CD4-positive, CD25-positive, alpha-beta regulatory T cell (primary cell): Measurements from ENCODE around the gene MAP6D1. TPM values are rescaled to one million over a fixed set of nuclear protein-coding genes. Genes with fewer than 3 reads are reported as not detected.

Experiments
- ATAC-seq, 2 donors: fragments of 150-1000 bp; cut with Tn5 transposase; one replicate each; pipeline ENCODE4 v1.10.0; 2021; ENCODE audit warnings: low read depth in 2 of 2, moderate number of reproducible peaks in 2 of 2, moderate library complexity in 1 of 2
- DNase-seq, 3 donors: peaks; one replicate each; pipeline versions ENCODE4 v3.0.0 to v3.0.0-alpha.2; 2012 to 2022; ENCODE audit warnings: mixed read lengths in 1 of 3
- H3K27ac ChIP-seq: one replicate; pipeline ENCODE4 v1.7.0; 2013; ENCODE audit warnings: mild to moderate bottlenecking, low read length; ENCODE audit not compliant: insufficient read depth, poor library complexity, severe bottlenecking
- H3K27me3 ChIP-seq: one replicate; pipeline ENCODE4 v1.7.0; 2013; ENCODE audit warnings: low read length; ENCODE audit not compliant: control insufficient read depth, insufficient read depth
- H3K36me3 ChIP-seq: one replicate; pipeline ENCODE4 v1.7.0; 2013; ENCODE audit warnings: mild to moderate bottlenecking, low read length, moderate library complexity; ENCODE audit not compliant: control insufficient read depth, insufficient read depth
- H3K4me1 ChIP-seq: 2 replicates; pipeline ENCODE4 v1.7.0; 2013; ENCODE audit warnings: mild to moderate bottlenecking, low read length; ENCODE audit not compliant: insufficient read depth, control insufficient read depth, poor library complexity, severe bottlenecking
- H3K4me3 ChIP-seq: one replicate; pipeline ENCODE4 v1.7.0; 2013; ENCODE audit warnings: low read depth, mild to moderate bottlenecking, low read length, moderate library complexity
- H3K9me3 ChIP-seq, 2 experiments: 1 replicate in 1 of 2; 2 replicates in 1 of 2; pipeline ENCODE4 v1.7.0; 2013; ENCODE audit warnings: low read length in 2 of 2, mild to moderate bottlenecking in 1 of 2, moderate library complexity in 1 of 2; ENCODE audit not compliant: control insufficient read depth in 2 of 2
- H3K27ac Mint-ChIP-seq, 3 donors: one replicate each; pipeline ENCODE4 v1.8.0; 2020 to 2022; ENCODE audit warnings: mild to moderate bottlenecking in 3 of 3, mixed read lengths in 3 of 3, moderate library complexity in 2 of 3
- H3K27me3 Mint-ChIP-seq: one replicate; pipeline ENCODE4 v1.8.0; 2022; ENCODE audit warnings: mild to moderate bottlenecking, mixed read lengths
- H3K36me3 Mint-ChIP-seq: one replicate; pipeline ENCODE4 v1.8.0; 2020; ENCODE audit warnings: mixed read lengths
- H3K4me1 Mint-ChIP-seq, 4 donors: one replicate each; pipeline ENCODE4 v1.8.0; 2020 to 2022; ENCODE audit warnings: mixed read lengths in 4 of 4, mild to moderate bottlenecking in 1 of 4
- H3K4me3 Mint-ChIP-seq, 4 donors: one replicate each; pipeline ENCODE4 v1.8.0; 2020 to 2022; ENCODE audit warnings: mild to moderate bottlenecking in 4 of 4, mixed read lengths in 4 of 4, moderate library complexity in 3 of 4
- H3K9me3 Mint-ChIP-seq, 7 donors: one replicate each; pipeline ENCODE4 v1.8.0; 2020 to 2022; ENCODE audit warnings: mixed read lengths in 7 of 7, mild to moderate bottlenecking in 3 of 7, moderate library complexity in 2 of 7
- polyA plus RNA-seq, 4 donors: library from polyadenylated mRNA; unstranded; fragments of 300-500 nt; fragmentation: Illumina TruSeq; gene quantifications; one replicate each; pipeline ENCODE4 v1.2.3, GENCODE V29; 2021
- total RNA-seq: library from RNA; stranded (reverse); gene quantifications from one replicate; pipeline ENCODE4 v1.2.3, GENCODE V29; 2022

The MAP6D1 gene
- total and polyA plus RNA-seq, 5 donors from 2014 or later = 0.36 to 1.9 (median 0.61) TPM; not detected in 1

DNA sequence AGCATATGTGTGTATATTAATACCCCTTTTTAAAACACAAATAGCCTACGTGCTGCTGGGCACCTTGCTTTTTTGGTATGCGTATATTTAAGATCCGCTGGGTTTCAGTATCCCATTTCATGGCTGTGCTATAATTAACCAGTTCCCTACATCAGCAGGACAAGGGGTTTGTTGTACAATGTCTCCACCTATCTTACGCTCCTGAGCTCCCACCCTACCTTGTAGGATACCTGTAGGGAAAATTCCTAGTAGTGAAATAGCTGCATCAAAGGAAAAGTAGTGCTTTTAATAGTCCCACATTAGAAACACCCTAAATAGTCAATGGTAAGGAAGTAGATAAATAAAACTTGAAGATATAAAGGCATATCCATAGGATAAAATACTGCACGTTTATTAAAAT lies 1.4 kb downstream of the MAP6D1 start:
- H3K4me3 Mint-ChIP-seq = peak overlapping the region; percentile 71 to 86 (median 80)
- no peak for DNase-seq
- H3K4me1 Mint-ChIP-seq = peaks cover 8 to 22% (median 13%) of the 10 kb centered on the region in 4 donors
- Histone ChIP-seq H3K27me3 (peaks cover 6% of the 10 kb centered on the region), H3K9me3 (no peaks in the 10 kb centered on the region), H3K4me1 (peaks cover 15% of the 10 kb centered on the region), H3K36me3 (peaks cover 5% of the 10 kb centered on the region), H3K4me3 (peak overlapping the region; percentile 48), H3K27ac (no peak overlapping the region)
- H3K36me3 Mint-ChIP-seq = peaks cover 12% of the 10 kb centered on the region
- ATAC-seq = no peak
- peak overlapping the region in 1 of 3 donors; percentile 55 for H3K27ac Mint-ChIP-seq
- H3K9me3 Mint-ChIP-seq = no peaks in the 10 kb centered on the region
- peaks cover 20% of the 10 kb centered on the region for H3K27me3 Mint-ChIP-seq

DNA sequence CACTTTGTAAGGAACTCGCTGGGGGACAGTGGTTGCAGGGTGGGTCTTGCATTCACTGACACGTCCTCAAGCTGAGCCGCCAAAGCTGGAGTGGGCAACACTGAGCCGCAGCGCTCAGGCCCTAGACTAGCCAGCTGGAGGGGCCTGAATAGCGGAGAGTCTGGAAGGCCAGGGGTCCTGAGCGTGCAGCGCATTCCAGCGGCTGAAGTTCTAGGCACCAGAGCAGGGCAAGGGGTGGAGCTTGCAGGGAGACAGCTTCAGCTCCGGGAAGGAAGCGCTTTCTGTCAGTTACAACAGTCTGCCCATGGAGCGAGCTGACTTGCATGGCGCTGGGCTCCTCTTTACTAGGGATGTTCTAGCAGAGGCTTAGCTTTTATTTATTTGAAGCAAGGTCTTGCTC lies 2.7 kb downstream of the MAP6D1 start:
- Mint-ChIP-seq H3K27ac (no peak overlapping the region), H3K4me1 (peaks cover 8 to 22% (median 13%) of the 10 kb centered on the region in 4 donors), H3K9me3 (no peaks in the 10 kb centered on the region), H3K27me3 (peaks cover 20% of the 10 kb centered on the region), H3K4me3 (no peak overlapping the region), H3K36me3 (peaks cover 3% of the 10 kb centered on the region)
- peaks cover 6% of the 10 kb centered on the region for H3K27me3 ChIP-seq
- no peak overlapping the region for H3K4me3 ChIP-seq
- no peak for ATAC-seq
- no peak for DNase-seq
- no peaks in the 10 kb centered on the region for H3K36me3 ChIP-seq
- no peaks in the 10 kb centered on the region for H3K9me3 ChIP-seq
- H3K4me1 ChIP-seq = peaks cover 15% of the 10 kb centered on the region
- no peak overlapping the region for H3K27ac ChIP-seq

DNA sequence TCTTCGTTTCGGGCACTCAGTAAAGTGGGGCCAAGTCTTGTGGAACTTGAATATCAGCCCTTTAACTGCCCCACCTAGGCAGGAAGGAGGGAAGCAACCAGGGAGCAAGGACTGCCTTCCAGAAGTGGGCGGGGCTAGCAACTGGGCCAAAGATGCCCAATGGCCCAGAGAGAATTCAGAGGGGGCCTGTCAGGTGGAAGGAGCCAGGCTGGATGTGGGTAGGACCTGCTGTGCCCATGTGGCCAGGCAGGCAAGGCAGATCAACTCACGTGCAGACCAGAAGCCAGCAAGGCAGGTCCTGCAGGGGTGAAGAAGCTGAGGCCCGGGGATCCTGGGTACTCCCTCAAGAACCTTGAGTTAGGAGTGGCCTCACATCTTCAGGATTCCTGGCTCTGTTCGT lies 5.5 kb downstream of the MAP6D1 start:
- Mint-ChIP-seq H3K36me3 (peaks cover 4% of the 10 kb centered on the region), H3K9me3 (no peaks in the 10 kb centered on the region), H3K27ac (no peak overlapping the region), H3K4me3 (peak overlapping the region in 1 of 4 donors; percentile 64), H3K4me1 (peaks cover 8 to 17% (median 12%) of the 10 kb centered on the region in 4 donors), H3K27me3 (peaks cover 14% of the 10 kb centered on the region)
- H3K4me1 ChIP-seq = peaks cover 14% of the 10 kb centered on the region
- H3K27ac ChIP-seq = no peak overlapping the region
- H3K27me3 ChIP-seq = peaks cover 6% of the 10 kb centered on the region
- no peak for DNase-seq
- no peaks in the 10 kb centered on the region for H3K36me3 ChIP-seq
- no peaks in the 10 kb centered on the region for H3K9me3 ChIP-seq
- ATAC-seq = no peak
- no peak overlapping the region for H3K4me3 ChIP-seq

DNA sequence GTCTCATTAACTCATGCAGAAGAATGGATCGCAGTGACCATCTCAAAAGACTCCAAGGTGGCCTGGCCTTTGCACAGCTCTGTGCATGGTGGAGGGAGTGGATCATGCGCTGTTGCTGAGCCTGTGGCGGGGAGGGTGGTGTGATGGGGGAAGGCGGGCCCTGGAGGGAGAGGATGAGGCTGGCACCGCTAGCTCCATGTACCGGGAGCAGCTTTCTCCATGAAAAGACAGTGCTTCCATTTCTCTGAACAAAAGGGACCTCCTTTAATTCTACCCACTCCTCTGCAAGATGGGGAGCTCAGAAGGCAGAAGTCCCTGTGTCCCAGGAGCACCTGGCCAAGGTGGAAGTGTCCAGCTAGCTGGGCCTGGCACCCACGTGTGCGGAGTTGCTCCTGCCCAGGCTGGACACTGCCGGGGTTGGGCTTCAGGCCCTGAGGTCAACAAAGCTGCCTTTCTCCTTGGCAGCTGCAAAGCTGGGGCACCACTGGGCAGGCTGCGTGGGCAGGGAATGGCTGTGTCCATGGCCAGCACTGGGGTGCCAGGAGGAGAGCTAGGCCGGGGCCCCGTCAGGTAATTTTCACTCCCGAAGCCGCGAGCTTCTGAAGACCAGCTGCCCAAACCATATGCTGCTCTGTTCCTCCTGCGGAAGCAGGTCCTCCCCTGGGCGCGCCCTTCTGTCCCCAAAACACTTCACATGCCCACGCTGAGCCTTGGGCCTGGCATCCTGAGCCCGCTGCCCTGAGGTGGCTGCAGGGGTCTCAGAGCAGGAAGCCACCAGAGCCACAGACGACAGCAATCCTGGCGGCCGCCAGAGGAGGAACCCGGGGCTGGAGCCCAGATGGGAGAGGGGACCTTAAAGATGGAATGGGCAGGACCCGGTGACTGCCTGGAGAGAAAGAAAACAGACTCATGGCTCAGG lies 6.4 kb downstream of the MAP6D1 start:
- no peaks in the 10 kb centered on the region for H3K36me3 ChIP-seq
- Mint-ChIP-seq H3K4me3 (no peak overlapping the region), H3K9me3 (no peaks in the 10 kb centered on the region)

DNA sequence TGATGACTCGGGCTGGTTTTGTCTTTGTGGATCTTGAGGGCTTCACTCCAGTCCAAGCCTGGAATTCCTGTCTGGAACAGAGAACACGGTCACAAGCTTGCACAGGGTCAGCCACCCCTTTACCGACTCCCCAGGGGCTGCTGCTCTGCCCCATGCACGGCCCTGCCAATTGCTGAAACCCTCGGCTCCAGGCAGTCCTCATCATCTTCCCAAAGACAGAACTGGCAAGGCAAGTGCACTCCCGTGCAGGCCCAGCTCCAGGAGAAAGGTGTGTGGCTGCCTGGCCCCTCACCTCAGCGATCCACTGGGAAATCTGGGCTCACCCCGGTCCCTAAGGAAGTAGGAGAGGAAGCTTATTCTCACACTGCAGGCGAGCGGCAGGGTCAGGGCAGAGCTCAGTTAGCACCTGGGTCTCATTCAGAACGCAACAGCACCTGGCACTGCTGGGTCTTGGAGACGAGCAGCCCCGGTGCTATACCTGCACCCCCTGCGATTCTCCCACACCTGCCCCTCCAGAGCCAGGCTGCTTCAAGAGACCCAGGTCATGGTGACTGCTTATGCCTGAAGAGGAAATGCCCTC lies 7.2 kb downstream of the MAP6D1 start:
- Histone ChIP-seq H3K27ac (no peak overlapping the region), H3K4me3 (no peak overlapping the region), H3K4me1 (peaks cover 4% of the 10 kb centered on the region), H3K27me3 (no peaks in the 10 kb centered on the region), H3K9me3 (no peaks in the 10 kb centered on the region), H3K36me3 (no peaks in the 10 kb centered on the region)
- peaks cover 4% of the 10 kb centered on the region for H3K27me3 Mint-ChIP-seq
- no peaks in the 10 kb centered on the region for H3K9me3 Mint-ChIP-seq
- peaks cover 7% of the 10 kb centered on the region for H3K36me3 Mint-ChIP-seq
- no peak overlapping the region for H3K27ac Mint-ChIP-seq
- DNase-seq = no peak
- no peak for ATAC-seq
- peak overlapping the region in 1 of 4 donors; percentile 32 for H3K4me3 Mint-ChIP-seq
- H3K4me1 Mint-ChIP-seq = peaks cover 0 to 15% (median 3%) of the 10 kb centered on the region in 4 donors

More for the DNA sequence above, 6.4 kb downstream of the MAP6D1 start:
- Histone ChIP-seq H3K4me1 (peaks cover 6% of the 10 kb centered on the region), H3K27ac (no peak overlapping the region), H3K9me3 (no peaks in the 10 kb centered on the region), H3K4me3 (no peak overlapping the region), H3K27me3 (peaks cover 3% of the 10 kb centered on the region)
- Mint-ChIP-seq H3K4me1 (peaks cover 2 to 17% (median 6%) of the 10 kb centered on the region in 4 donors), H3K27ac (no peak overlapping the region), H3K36me3 (peaks cover 4% of the 10 kb centered on the region), H3K27me3 (peaks cover 9% of the 10 kb centered on the region)
- no peak for ATAC-seq
- no peak for DNase-seq

DNA sequence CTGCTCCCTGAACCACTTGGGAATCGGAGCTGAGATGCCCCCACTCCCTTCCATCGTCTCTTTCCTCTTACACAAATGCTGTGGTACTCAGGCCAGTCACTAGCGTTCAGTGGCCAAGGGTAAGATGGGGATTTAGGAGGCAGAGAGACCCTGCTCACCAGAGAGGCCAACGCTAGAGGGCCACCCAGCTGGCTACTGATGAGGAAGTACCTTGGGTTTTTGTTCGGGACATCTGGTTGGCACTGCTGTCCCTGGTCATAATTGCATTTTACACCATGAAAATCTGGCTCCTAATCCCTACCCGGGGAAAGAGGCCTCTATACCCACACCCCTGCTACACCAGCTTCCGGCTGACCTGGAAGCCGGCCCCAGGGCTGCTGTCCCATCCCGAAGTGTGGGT lies 7.7 kb downstream of the MAP6D1 start:
- H3K27me3 Mint-ChIP-seq = peaks cover 3% of the 10 kb centered on the region
- peaks cover 12% of the 10 kb centered on the region for H3K36me3 Mint-ChIP-seq
- H3K27ac Mint-ChIP-seq = no peak overlapping the region

DNA sequence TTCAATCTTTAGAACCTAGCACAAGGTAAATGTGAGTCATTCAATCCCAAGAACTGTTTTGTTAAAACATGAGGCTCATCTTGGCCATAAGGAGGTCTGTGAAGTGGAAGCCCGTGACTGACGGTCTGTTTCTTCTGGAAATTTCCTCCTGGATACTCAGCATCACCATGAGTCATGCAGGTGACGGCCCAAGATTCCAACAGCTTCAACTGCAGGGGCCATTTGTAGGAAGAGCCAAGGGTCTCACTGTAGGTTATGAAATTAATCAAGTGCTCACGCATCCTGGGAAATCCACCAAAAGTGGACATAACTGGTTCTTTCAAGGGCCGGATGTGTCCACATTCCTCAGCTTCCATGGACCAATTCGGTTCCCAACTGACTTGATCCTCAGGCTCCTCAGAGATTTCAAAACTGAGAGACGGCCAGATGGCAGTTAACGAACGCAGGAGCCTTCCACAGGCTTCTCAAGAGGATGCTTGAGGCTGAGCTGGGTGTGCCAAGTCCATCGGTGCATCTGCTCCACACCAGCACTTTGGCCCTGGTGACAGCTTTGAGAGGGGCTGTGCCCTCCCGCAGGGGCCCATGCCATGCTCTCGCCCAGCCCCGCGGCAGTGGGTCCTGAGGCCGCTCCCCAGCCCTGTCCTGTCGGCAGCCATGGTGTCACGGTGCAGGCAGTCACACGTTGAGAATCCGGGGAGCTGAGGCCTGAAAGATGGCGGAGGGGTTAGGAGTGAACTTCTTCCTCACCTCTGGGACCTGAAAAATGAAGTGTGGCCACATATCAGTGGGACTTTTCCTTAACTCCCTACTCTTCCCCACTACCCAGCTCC lies 8.5 kb downstream of the MAP6D1 start:
- no peak for ATAC-seq
- no peaks in the 10 kb centered on the region for H3K27me3 Mint-ChIP-seq
- no peaks in the 10 kb centered on the region for H3K9me3 Mint-ChIP-seq
- Histone ChIP-seq H3K27ac (no peak overlapping the region), H3K36me3 (peaks cover 2% of the 10 kb centered on the region), H3K4me3 (no peak overlapping the region), H3K9me3 (no peaks in the 10 kb centered on the region), H3K4me1 (peaks cover 4% of the 10 kb centered on the region), H3K27me3 (no peaks in the 10 kb centered on the region)
- H3K27ac Mint-ChIP-seq = peak overlapping the region in 1 of 3 donors; percentile 60
- no peak for DNase-seq
- H3K4me1 Mint-ChIP-seq = peaks cover 0 to 15% (median 1%) of the 10 kb centered on the region in 4 donors
- peaks cover 14% of the 10 kb centered on the region for H3K36me3 Mint-ChIP-seq
- no peak overlapping the region for H3K4me3 Mint-ChIP-seq

More for the DNA sequence above, 7.7 kb downstream of the MAP6D1 start:
- Mint-ChIP-seq H3K9me3 (no peaks in the 10 kb centered on the region), H3K4me1 (peaks cover 0 to 15% (median 3%) of the 10 kb centered on the region in 4 donors), H3K4me3 (no peak overlapping the region)
- H3K4me3 ChIP-seq = no peak overlapping the region
- H3K36me3 ChIP-seq = no peaks in the 10 kb centered on the region
- peaks cover 4% of the 10 kb centered on the region for H3K4me1 ChIP-seq
- H3K9me3 ChIP-seq = no peaks in the 10 kb centered on the region
- no peak overlapping the region for H3K27ac ChIP-seq
- H3K27me3 ChIP-seq = no peaks in the 10 kb centered on the region
- DNase-seq = no peak
- no peak for ATAC-seq
